Muscle layer of colon (tissue), 2 donors: ENCODE results near the gene ADARB2.

Experiments
- H3K27ac ChIP-seq: one replicate; pipeline ENCODE4 v1.7.0; 2013; ENCODE audit warnings: low read depth, mild to moderate bottlenecking, low read length, moderate library complexity
- H3K27me3 ChIP-seq, 2 donors: one replicate each; pipeline ENCODE4 v1.7.0; 2013; ENCODE audit warnings: low read length in 2 of 2, mild to moderate bottlenecking in 2 of 2; ENCODE audit not compliant: insufficient read depth in 2 of 2, control insufficient read depth in 1 of 2
- H3K36me3 ChIP-seq: one replicate; pipeline ENCODE4 v1.7.0; 2013; ENCODE audit warnings: mild to moderate bottlenecking, low read length; ENCODE audit not compliant: insufficient read depth
- H3K4me1 ChIP-seq: one replicate; pipeline ENCODE4 v1.7.0; 2013; ENCODE audit warnings: mild to moderate bottlenecking, low read length; ENCODE audit not compliant: insufficient read depth
- H3K4me3 ChIP-seq, 2 donors: one replicate each; pipeline ENCODE4 v1.7.0; 2013; ENCODE audit warnings: low read length in 2 of 2, low read depth in 1 of 2, mild to moderate bottlenecking in 1 of 2, moderate library complexity in 1 of 2
- H3K9ac ChIP-seq: one replicate; pipeline ENCODE4 v1.7.0; 2013; ENCODE audit warnings: low read length
- H3K9me3 ChIP-seq: one replicate; pipeline ENCODE4 v1.7.0; 2013; ENCODE audit warnings: mild to moderate bottlenecking, low read length
- donor health status: abdominal sarcoma.
- donor health status: Adenocarcinoma of cecum.

Gene ADARB2

DNA sequence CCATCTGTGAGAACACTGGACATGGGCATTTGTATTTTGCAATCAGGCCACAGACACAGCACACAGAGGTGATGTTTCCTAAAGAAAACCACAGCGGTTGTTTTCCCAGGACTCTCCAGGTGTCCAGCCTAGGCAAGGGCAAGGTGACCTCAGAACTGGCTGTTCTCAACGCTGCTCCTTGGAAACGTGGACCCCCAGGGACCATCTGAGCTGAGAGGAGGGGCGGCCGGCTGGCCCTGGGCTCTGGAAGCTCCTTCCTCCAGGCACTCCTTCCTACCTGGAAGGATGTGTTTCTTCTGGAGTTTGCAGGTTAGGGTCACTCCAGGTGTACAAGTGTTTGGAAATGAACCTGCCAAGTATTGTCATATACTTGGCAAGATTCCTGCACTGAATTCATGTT lies 103.1 kb downstream of the ADARB2 start:
- Histone ChIP-seq H3K4me3 (no peak overlapping the region), H3K4me1 (no peaks in the 10 kb centered on the region), H3K9me3 (no peaks in the 10 kb centered on the region), H3K36me3 (no peaks in the 10 kb centered on the region), H3K27ac (no peak overlapping the region), H3K9ac (no peak overlapping the region), H3K27me3 (no peaks in the 10 kb centered on the region)

DNA sequence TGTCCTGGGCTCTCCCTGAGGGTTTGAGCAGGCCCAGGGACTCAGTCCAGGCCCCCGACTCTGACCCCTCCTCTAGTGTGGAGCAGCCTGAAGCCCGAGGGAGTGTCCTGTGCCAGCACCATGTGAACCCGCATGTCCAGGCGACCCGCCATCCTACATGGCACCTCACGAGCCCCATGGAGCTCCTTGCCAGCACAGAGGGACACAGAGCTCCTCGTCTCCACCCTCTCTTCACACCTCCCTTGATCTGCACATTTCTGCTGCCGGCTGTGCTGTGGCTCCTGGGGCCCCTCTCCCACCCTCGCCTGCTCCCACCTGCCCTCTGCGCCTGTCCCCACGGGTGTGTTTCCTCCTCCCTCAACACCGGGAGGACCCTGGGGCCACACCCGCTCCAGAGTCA lies 103.5 kb downstream of the ADARB2 start:
- H3K4me1 ChIP-seq: no peaks in the 10 kb centered on the region
- no peaks in the 10 kb centered on the region for H3K36me3 ChIP-seq
- no peaks in the 10 kb centered on the region for H3K9me3 ChIP-seq
- H3K27ac ChIP-seq: no peak overlapping the region
- H3K27me3 ChIP-seq: no peaks in the 10 kb centered on the region
- H3K9ac ChIP-seq: no peak overlapping the region
- no peak overlapping the region for H3K4me3 ChIP-seq

DNA sequence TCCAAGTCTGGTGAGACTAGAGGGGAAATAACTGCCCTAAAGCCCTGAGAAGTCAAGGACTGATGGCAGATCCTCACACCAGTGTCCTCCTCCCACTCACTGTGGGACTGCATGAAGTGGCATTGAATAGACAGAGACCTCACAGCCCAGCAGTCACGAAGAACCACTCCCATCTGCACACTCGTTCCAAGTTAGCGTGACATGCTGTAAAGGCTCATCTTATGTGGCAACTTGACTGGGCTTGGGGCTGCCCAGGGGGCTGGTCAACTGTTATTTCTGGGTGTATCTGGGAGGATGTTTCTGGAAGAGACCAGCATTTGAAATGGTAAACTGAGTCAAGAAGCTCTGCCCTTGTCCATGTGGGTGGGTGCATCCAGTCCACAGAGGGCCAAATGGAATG lies 104.7 kb downstream of the ADARB2 start:
- no peak overlapping the region for H3K9ac ChIP-seq
- no peaks in the 10 kb centered on the region for H3K36me3 ChIP-seq
- no peaks in the 10 kb centered on the region for H3K9me3 ChIP-seq
- H3K27me3 ChIP-seq: no peaks in the 10 kb centered on the region
- no peak overlapping the region for H3K27ac ChIP-seq
- H3K4me3 ChIP-seq: no peak overlapping the region
- H3K4me1 ChIP-seq: no peaks in the 10 kb centered on the region

DNA sequence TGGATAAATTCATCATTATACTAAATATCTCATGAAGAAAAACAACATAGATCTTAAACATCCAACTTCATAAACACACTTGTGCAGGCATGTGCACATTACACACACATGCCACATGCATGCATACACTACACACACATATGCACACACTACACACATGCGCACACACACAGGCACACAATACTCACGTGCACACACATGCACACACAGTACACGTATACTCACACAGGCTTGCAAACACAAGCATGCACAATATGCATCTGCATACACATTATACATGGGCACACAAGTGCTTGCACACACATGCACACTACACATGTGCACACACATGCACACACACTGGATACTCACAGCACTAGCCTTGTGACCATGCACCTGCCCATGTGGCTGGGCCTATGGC lies 105.2 kb downstream of the ADARB2 start:
- Histone ChIP-seq H3K4me3 (no peak overlapping the region), H3K9ac (no peak overlapping the region), H3K27ac (no peak overlapping the region), H3K4me1 (no peaks in the 10 kb centered on the region), H3K27me3 (no peaks in the 10 kb centered on the region), H3K9me3 (no peaks in the 10 kb centered on the region), H3K36me3 (no peaks in the 10 kb centered on the region)

DNA sequence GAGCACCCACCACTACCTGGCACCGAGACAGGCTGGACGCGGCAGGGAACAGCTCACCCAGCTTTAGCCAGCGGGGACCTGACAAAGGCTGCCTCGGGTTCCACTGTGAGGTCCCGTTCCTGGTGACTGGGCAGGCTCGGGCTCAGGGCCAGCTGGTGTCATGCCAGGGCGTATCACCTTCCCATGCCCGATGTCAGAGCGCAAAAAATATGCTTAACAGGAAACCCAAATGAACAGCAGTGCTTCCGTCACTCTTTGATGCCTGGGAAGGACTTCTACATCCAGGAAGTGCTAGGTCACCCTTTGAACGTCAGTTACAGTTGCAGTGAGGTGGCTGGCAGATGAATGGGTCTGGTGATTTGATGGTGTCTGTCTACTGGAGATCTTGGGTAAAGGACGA lies 106.0 kb downstream of the ADARB2 start:
- Histone ChIP-seq H3K27ac (no peak overlapping the region), H3K36me3 (no peaks in the 10 kb centered on the region), H3K9ac (no peak overlapping the region), H3K27me3 (no peaks in the 10 kb centered on the region), H3K4me3 (no peak overlapping the region), H3K9me3 (no peaks in the 10 kb centered on the region), H3K4me1 (no peaks in the 10 kb centered on the region)

DNA sequence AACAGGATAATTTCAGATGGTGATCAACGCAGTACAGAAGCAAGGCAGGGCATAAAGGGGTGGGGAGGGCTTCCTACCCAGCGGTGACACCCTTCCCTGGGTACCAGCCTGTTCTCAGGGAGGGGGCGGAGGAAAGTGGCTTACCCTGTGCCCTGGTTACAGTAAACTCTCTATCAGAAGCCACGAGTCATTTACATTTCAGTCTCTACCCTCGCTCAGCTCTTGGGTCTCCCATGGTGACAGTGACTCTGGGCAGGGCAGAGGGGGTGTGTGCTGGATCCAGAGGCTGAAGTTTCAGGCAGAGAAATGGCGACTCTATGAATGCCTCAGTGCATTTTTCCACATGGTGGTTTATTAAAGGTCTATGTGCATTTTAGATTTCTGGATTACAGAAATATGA lies 107.0 kb downstream of the ADARB2 start:
- no peak overlapping the region for H3K27ac ChIP-seq
- no peaks in the 10 kb centered on the region for H3K4me1 ChIP-seq
- H3K9me3 ChIP-seq: no peaks in the 10 kb centered on the region
- no peaks in the 10 kb centered on the region for H3K36me3 ChIP-seq
- no peaks in the 10 kb centered on the region for H3K27me3 ChIP-seq
- H3K9ac ChIP-seq: no peak overlapping the region
- H3K4me3 ChIP-seq: no peak overlapping the region

DNA sequence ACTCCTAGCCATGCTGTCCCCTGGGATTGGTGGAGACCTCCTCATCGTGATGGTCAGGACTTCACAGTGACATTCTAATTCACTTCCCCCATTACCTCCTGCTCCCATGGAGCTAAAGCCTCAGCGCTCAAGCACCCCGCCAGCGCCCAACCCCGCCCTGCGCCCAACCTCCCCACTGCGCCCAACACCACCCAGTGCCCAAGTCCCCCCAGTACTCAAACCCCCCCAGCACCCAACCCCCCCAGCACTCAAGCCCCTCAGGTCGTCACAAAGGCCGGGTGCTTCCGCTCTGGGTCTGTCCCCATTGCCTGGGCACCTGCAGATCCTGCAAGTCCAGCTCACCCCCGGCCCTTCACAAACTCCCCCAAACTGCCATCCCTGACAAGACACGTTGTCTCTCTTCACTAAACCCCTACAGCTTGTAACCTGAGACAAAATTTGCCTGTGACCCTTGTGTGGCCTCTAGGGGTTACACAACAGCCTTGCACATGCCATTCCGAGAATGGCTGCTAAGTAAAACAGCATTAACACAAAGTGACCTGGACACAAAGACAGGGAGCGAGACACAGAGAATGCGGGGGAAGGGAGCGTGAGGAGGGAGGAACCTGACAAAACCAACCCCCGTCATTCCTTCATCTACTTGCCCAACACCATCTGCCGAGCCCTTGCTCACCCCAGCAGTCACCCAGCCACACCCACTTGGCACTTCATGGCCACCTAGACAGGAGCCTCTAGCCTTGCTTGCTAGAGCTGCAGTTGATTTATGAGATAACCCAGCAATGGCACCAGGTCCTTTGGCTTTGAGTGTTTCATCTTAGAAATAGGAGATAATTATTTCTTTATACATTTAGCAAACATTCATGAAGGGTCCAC lies 107.8 kb downstream of the ADARB2 start:
- Histone ChIP-seq H3K36me3 (no peaks in the 10 kb centered on the region), H3K4me1 (no peaks in the 10 kb centered on the region), H3K27me3 (no peaks in the 10 kb centered on the region), H3K27ac (no peak overlapping the region), H3K9me3 (no peaks in the 10 kb centered on the region), H3K9ac (no peak overlapping the region), H3K4me3 (no peak overlapping the region)

DNA sequence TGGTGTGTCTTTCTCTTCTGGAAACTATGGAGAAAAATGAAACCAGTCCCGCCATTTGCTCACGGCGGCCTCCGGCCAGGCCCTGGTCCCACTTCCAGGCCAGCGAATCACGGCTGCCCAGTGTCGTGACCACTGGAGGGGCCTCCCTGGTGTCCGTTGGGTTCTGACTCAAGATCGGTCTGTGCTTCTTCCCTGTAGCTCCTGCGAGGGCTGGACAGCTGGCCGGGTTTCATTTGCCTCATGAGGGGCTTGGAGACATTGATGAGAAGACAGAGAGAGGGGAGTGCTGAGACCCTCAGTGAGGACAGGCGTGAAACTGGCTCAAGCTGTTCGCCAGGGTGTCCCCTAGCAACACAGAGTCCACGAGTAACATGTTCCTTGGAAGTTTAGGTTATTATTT lies 108.6 kb downstream of the ADARB2 start:
- H3K9me3 ChIP-seq: no peaks in the 10 kb centered on the region
- no peaks in the 10 kb centered on the region for H3K4me1 ChIP-seq
- H3K4me3 ChIP-seq: no peak overlapping the region
- H3K36me3 ChIP-seq: no peaks in the 10 kb centered on the region
- no peak overlapping the region for H3K27ac ChIP-seq
- H3K9ac ChIP-seq: no peak overlapping the region
- H3K27me3 ChIP-seq: no peaks in the 10 kb centered on the region

DNA sequence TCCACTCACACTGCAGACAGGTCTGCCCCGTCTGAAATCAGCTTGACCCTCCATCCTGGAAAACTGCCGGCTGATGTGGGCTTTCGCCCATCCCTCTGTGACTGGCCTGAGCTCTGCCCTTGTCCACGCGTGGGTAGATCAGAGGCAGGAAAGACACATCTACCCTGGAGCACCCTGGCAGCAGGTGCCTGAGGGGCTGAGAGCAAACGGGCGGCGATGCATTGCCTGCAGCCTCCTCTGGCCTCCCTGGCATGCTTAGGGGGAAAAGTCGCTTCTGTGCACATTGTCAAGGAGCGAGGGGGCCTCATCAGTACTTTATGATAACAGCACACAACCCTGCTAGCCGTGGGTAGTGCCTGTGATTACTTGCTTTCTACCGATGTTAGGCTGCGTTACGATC lies 109.4 kb downstream of the ADARB2 start:
- Histone ChIP-seq H3K9me3 (no peaks in the 10 kb centered on the region), H3K36me3 (no peaks in the 10 kb centered on the region), H3K4me3 (no peak overlapping the region), H3K27me3 (no peaks in the 10 kb centered on the region), H3K27ac (no peak overlapping the region), H3K9ac (no peak overlapping the region), H3K4me1 (no peaks in the 10 kb centered on the region)

DNA sequence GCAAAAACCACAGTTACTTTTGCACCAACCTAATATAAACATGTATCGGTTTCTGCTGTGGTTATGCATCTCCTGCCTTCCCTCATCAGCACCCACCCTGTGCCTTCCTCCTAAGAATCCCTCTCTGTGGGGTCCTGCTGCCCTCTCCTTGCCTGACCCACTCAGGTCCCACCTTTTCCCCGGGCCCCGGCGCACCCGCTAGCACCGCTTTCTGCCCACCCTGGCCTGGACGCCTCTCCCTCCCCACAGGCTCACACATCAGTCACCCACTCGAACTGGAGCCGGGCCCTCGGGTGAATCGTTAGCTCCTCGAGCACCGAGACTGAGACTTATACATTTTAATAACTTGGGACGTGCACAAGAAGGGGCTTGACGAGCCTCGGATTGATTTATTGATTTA lies 110.5 kb downstream of the ADARB2 start:
- no peaks in the 10 kb centered on the region for H3K36me3 ChIP-seq
- no peak overlapping the region for H3K27ac ChIP-seq
- no peaks in the 10 kb centered on the region for H3K27me3 ChIP-seq
- H3K4me3 ChIP-seq: no peak overlapping the region
- no peak overlapping the region for H3K9ac ChIP-seq
- no peaks in the 10 kb centered on the region for H3K9me3 ChIP-seq
- H3K4me1 ChIP-seq: no peaks in the 10 kb centered on the region

DNA sequence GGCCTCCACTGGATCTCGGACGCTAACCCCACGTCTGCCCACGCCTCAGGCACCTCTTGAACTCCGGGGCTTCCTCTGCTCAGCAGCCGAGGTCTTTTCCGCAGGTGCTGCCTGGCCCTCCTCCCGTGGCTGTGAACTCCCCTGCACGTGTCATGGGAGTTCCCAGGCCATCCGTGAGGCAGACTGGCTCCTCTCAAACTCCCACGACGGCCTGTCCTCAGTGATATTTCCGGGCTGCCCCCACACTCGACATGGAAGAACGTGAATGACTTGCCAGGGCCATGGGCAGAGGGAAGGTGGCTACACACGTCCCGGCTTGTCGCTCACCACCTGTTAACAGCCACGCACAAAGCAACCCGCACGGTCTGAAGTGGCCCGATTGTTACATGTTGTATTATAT lies 110.9 kb downstream of the ADARB2 start:
- H3K27ac ChIP-seq: no peak overlapping the region
- no peaks in the 10 kb centered on the region for H3K9me3 ChIP-seq
- no peaks in the 10 kb centered on the region for H3K36me3 ChIP-seq
- no peaks in the 10 kb centered on the region for H3K27me3 ChIP-seq
- H3K9ac ChIP-seq: no peak overlapping the region
- no peaks in the 10 kb centered on the region for H3K4me1 ChIP-seq
- no peak overlapping the region for H3K4me3 ChIP-seq

DNA sequence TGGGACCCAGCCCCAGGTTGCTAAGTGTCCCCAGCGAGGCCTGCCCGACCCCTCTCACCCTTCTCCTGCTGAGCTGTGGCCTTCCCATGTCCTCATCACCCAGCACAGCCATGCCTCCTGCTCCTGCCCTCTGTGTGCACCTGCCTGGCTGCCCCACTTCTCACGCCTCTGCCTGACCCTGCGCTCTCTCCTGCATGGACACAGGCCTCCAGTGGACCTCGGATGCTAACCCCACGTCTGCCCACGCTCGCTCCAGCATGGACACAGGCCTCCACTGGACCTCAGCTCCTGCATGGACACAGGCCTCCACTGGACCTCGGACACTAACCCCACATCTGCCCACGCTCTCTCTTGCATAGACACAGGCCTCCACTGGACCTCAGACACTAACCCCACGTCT lies 111.6 kb downstream of the ADARB2 start:
- Histone ChIP-seq H3K4me1 (no peaks in the 10 kb centered on the region), H3K27ac (no peak overlapping the region), H3K9me3 (no peaks in the 10 kb centered on the region), H3K9ac (no peak overlapping the region), H3K27me3 (no peaks in the 10 kb centered on the region), H3K36me3 (no peaks in the 10 kb centered on the region), H3K4me3 (no peak overlapping the region)
